SK-N-SH (cell line): ENCODE results near the gene CEP85. TPM values are rescaled to one million over a fixed set of nuclear protein-coding genes. Genes with fewer than 3 reads are reported as not detected.
A peak's percentile ranks its signal among the peaks of the same experiment; 100 is the strongest.

ENCODE experiments used
- CTCF ChIA-PET: fragments of 300-600, 350-600 bp; formaldehyde crosslinking; extraction: SDS; loops from one replicate; lab custom pipeline; 2021; lab: Yijun Ruan, JAX
- POLR2A ChIA-PET: fragments of 350-600 bp; sonication (Branson Sonifier 250); formaldehyde crosslinking; extraction: SDS; loops from one replicate; lab custom pipeline; 2020; ENCODE audit warnings: antibody characterized with exemption, inconsistent platforms; lab: Yijun Ruan, JAX
- DNase-seq: peaks from one replicate; pipeline ENCODE4 v3.0.0; 2012
- H2AFZ ChIP-seq: fragments of 200-600 bp; sonication (generic); 2 replicates; pipeline ENCODE4 v1.8.1; 2016; ENCODE audit warnings: antibody characterized with exemption, mild to moderate bottlenecking, low read depth
- H3F3A ChIP-seq: fragments of 200-600 bp; sonication (generic); replicated peaks from 2 replicates; pipeline ENCODE3; 2016; ENCODE audit warnings: antibody characterized with exemption, mild to moderate bottlenecking; ENCODE audit not compliant: insufficient read depth
- H3K27ac ChIP-seq, 2 experiments: fragments of 200-500 bp in 1 of 2; fragments of 200-600 bp in 1 of 2; sonication (Bioruptor generic) in 1 of 2; sonication (generic), shearing (Covaris generic) in 1 of 2; 2 replicates each; pipeline versions ENCODE4 v1.5.1 to v1.6.1; 2014 to 2016; ENCODE audit warnings: low read depth in 2 of 2, inconsistent platforms in 1 of 2, low read length in 1 of 2, mild to moderate bottlenecking in 1 of 2, mixed read lengths in 1 of 2
- H3K27me3 ChIP-seq: fragments of 200-600 bp; sonication (generic), shearing (Covaris generic); 2 replicates; pipeline ENCODE4 v1.6.1; 2016; ENCODE audit warnings: mixed run types; ENCODE audit not compliant: insufficient read depth
- H3K36me3 ChIP-seq, 2 experiments: fragments of 200-500 bp in 1 of 2; fragments of 200-600 bp in 1 of 2; sonication (Bioruptor generic) in 1 of 2; sonication (generic) in 1 of 2; replicated peaks in 1 of 2; 2 replicates each; pipeline versions ENCODE3 to v1.5.1; 2014 to 2016; ENCODE audit warnings: low read length in 1 of 2, mild to moderate bottlenecking in 1 of 2; ENCODE audit not compliant: insufficient read depth in 2 of 2, control insufficient read depth in 1 of 2
- H3K4me1 ChIP-seq, 2 experiments: fragments of 200-500 bp in 1 of 2; fragments of 200-600 bp in 1 of 2; sonication (Bioruptor generic) in 1 of 2; sonication (generic), shearing (Covaris generic) in 1 of 2; 2 replicates each; pipeline versions ENCODE4 v1.5.1 to v1.6.1; 2014 to 2016; ENCODE audit warnings: low read depth in 1 of 2, low read length in 1 of 2, mixed run types in 1 of 2; ENCODE audit not compliant: insufficient read depth in 2 of 2, control insufficient read depth in 1 of 2
- H3K4me2 ChIP-seq: fragments of 200-600 bp; sonication (generic), shearing (Covaris generic); 2 replicates; pipeline ENCODE4 v1.6.1; 2017; ENCODE audit warnings: mixed run types
- H3K4me3 ChIP-seq, 2 experiments: fragments of 200-500 bp in 1 of 2; fragments of 200-600 bp in 1 of 2; sonication (Bioruptor generic) in 1 of 2; sonication (generic), shearing (Covaris generic) in 1 of 2; 2 replicates each; pipeline versions ENCODE4 v1.5.1 to v1.8.1; 2014 to 2016; ENCODE audit warnings: low read depth in 2 of 2, inconsistent platforms in 1 of 2, low read length in 1 of 2, mild to moderate bottlenecking in 1 of 2, mixed read lengths in 1 of 2, moderate library complexity in 1 of 2
- H3K79me2 ChIP-seq: fragments of 200-600 bp; sonication (generic); 2 replicates; pipeline ENCODE4 v1.8.1; 2017; ENCODE audit warnings: mild to moderate bottlenecking; ENCODE audit not compliant: insufficient read depth
- H3K9ac ChIP-seq: fragments of 200-600 bp; sonication (generic); 2 replicates; pipeline ENCODE4 v1.6.1; 2017; ENCODE audit warnings: mixed run types
- H3K9me2 ChIP-seq: fragments of 200-600 bp; sonication (generic); 2 replicates; pipeline ENCODE4 v1.6.1; 2017; ENCODE audit warnings: mixed run types
- H3K9me3 ChIP-seq: fragments of 200-600 bp; sonication (generic); 2 replicates; pipeline ENCODE4 v1.6.1; 2017; ENCODE audit warnings: mixed run types, mild to moderate bottlenecking, moderate library complexity
- H4K20me1 ChIP-seq: fragments of 200-600 bp; sonication (generic); 2 replicates; pipeline ENCODE4 v1.6.1; 2017; ENCODE audit warnings: mild to moderate bottlenecking, mixed run types; ENCODE audit not compliant: insufficient read depth
- CHD2 ChIP-seq: fragments of 150-350 bp; IDR thresholded peaks from 2 replicates; pipeline ENCODE4 v1.6.1; 2018; ENCODE audit warnings: low read length; ENCODE audit not compliant: partially characterized antibody
- CTCF ChIP-seq: fragments of 200-600 bp; sonication (generic); IDR thresholded peaks from 2 replicates; pipeline ENCODE4 v1.6.1; 2017; ENCODE audit warnings: antibody characterized with exemption, mild to moderate bottlenecking, moderate library complexity
- FOSL2 ChIP-seq: IDR thresholded peaks from 2 replicates; pipeline ENCODE4 v1.4.0; 2012; ENCODE audit warnings: low read depth, mild to moderate bottlenecking, moderate library complexity, borderline replicate concordance
- NRF1 ChIP-seq: IDR thresholded peaks from 2 replicates; pipeline ENCODE4 v1.6.1; 2012; ENCODE audit warnings: low read depth, mild to moderate bottlenecking, low read length
- PBX3 ChIP-seq: IDR thresholded peaks from 2 replicates; pipeline ENCODE4; 2012
- RCOR1 ChIP-seq: fragments of 150-350 bp; IDR thresholded peaks from 2 replicates; pipeline ENCODE4 v1.6.1; 2017; ENCODE audit warnings: antibody characterized with exemption, low read length
- YY1 ChIP-seq: IDR thresholded peaks from 2 replicates; pipeline ENCODE4 v1.4.0; 2012; ENCODE audit warnings: low read depth, mild to moderate bottlenecking
- WGBS: methylation state at CpG from one replicate; pipeline ENCODE4 v1.1.6; 2017; ENCODE audit warnings: low lambda C conversion rate; 5-methylcytosine and 5-hydroxymethylcytosine counted together
- polyA plus RNA-seq, 3 experiments: library from polyadenylated mRNA; depleted of rRNA; stranded (reverse); fragments of >200 nt; gene quantifications; 2 replicates each; pipeline ENCODE4 v1.2.3, GENCODE V29; 2012

The CEP85 gene
- polyA plus RNA-seq, 1 of the 3 experiments (the other 2 are of a cell fraction), result 12.1 TPM

GRCh38 chr1:26189751-26190275, 44.2 kb upstream of the CEP85 start:
- ChIA-PET CTCF (interaction anchor here (1.0 to 1.9 kb wide), 3 partner anchors 13 to 20 kb away, joined by 3 to 4 read pairs (median 4); partner anchors contain the start of gene ZNF593), POLR2A (no interaction called here)
- no peaks in the 10 kb centered on the region for H3K9me2 ChIP-seq
- H3K27me3 ChIP-seq, result no peaks in the 10 kb centered on the region; the same call in 1 of the 2 replicates
- H3K79me2 ChIP-seq, result no peaks in the 10 kb centered on the region
- DNase-seq, result no peak
- H3K4me2 ChIP-seq, result no peak overlapping the region
- no peaks in the 10 kb centered on the region for H3K4me1 ChIP-seq
- no peaks in the 10 kb centered on the region for H4K20me1 ChIP-seq
- no peaks in the 10 kb centered on the region for H3K9me3 ChIP-seq
- no peaks in the 10 kb centered on the region for H3F3A ChIP-seq
- H3K27ac ChIP-seq, result no peak overlapping the region
- H2AFZ ChIP-seq, result no peak overlapping the region
- TF ChIP-seq YY1 (no peak), CTCF (peak; percentile 7; the same call in 1 of the 2 replicates)
- H3K36me3 ChIP-seq, result no peaks in the 10 kb centered on the region
- WGBS, result 64% methylated on average over 5 of the region's 7 CpGs
- H3K9ac ChIP-seq, result no peak overlapping the region
- H3K4me3 ChIP-seq, result no peak overlapping the region

- TF ChIP-seq FOSL2 (no peak), YY1 (no peak), CHD2 (no peak), NRF1 (no peak), RCOR1 (no peak), CTCF (peak; percentile 28), PBX3 (no peak)
- TF ChIP-seq, all 33 proteins: peak for 1
- H2AFZ ChIP-seq, result no peak within 1 kb of the TSS
- H3K4me2 ChIP-seq, result no peak within 1 kb of the TSS
- CTCF ChIA-PET, result interaction anchor here (1.9 kb wide), 1 partner anchor 12 kb away, joined by 4 read pairs; no protein-coding TSS in a partner anchor
- H3F3A ChIP-seq, result no peaks in the 10 kb centered on the region
- H3K4me3 ChIP-seq, result no peak within 1 kb of the TSS; a peak in 1 of 4 replicates
- H3K36me3 ChIP-seq, result no peaks in the 10 kb centered on the region
- H3K4me1 ChIP-seq, result no peaks in the 10 kb centered on the region
- no peaks in the 10 kb centered on the region for H4K20me1 ChIP-seq
- no peaks in the 10 kb centered on the region for H3K9me2 ChIP-seq
- no peak within 1 kb of the TSS for H3K9ac ChIP-seq
- DNase-seq, result no peak
- H3K9me3 ChIP-seq, result no peaks in the 10 kb centered on the region
- H3K27ac ChIP-seq, result no peak within 1 kb of the TSS
- 73% methylated on average over 16 of the region's 16 CpGs for WGBS
- POLR2A ChIA-PET, result no interaction called here
- no peaks in the 10 kb centered on the region for H3K79me2 ChIP-seq
- no peaks in the 10 kb centered on the region; the same call in 1 of the 2 replicates for H3K27me3 ChIP-seq
Measured at GRCh38 chr1:26190373-26190987, 43.5 kb upstream of the CEP85 start, which contains the start of gene CATSPER4. TSS of gene CATSPER4 (plus strand) at chr1:26190602. CDS start at chr1:26190628, 26 bp downstream.
